ENCODE measurements around the gene ADAMTS17. TPM values are rescaled to one million over a fixed set of nuclear protein-coding genes. Genes with fewer than 3 reads are reported as not detected.

The ADAMTS17 gene
- total RNA-seq, 4 donors from 2014 or later, result 6.0 to 17.6 (median 8.2) TPM

DNA sequence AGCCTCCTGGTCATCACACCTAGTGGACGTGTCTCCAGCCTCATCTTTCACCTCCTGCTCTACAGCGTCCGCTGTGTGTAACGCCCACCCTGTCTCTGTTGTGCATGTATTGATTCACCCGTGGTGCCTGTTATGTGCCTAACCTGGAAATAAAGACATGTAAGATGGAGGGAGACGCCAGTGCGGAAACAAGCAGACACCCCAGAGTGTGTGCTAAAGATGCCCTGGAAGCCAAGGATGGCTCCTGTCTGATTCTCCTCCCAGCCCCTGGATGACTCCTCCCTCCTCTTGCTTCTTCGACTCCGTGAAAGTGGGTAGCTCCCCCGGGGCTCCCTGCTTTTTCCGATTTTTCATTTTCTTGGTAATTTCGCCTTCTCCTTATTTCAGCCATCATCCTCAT, 241.8 kb downstream of the ADAMTS17 start:
- TF ChIP-seq POLR2A (IDR thresholded peaks at IDR 0.05), result no peak
- no peak for DNase-seq
- no peaks in the 10 kb centered on the region for H3K4me1 ChIP-seq
- H3K4me3 ChIP-seq, result no peak overlapping the region
- H3K9me3 ChIP-seq, result no peaks in the 10 kb centered on the region
- in situ Hi-C loops (cut with MboI; ENCODE audit: low pct_ligation_motif_present in 1 of 4, low pct_unique_long_range_greater_than_20kb in 1 of 4, low sequenced_read_pairs in 3 of 4) (no loop called here), intact Hi-C loops (cut with DNase I; ENCODE audit: low total_unique reads) (no loop called here)
- no peak overlapping the region for H3K27ac ChIP-seq
- no peaks in the 10 kb centered on the region for H3K27me3 ChIP-seq
- 56 to 92% methylated on average over 3 to 12 of the region's 12 CpGs for WGBS, 2 donors (ENCODE audit: low coverage in 1 of 2)
- no peaks in the 10 kb centered on the region for H3K36me3 ChIP-seq

DNA sequence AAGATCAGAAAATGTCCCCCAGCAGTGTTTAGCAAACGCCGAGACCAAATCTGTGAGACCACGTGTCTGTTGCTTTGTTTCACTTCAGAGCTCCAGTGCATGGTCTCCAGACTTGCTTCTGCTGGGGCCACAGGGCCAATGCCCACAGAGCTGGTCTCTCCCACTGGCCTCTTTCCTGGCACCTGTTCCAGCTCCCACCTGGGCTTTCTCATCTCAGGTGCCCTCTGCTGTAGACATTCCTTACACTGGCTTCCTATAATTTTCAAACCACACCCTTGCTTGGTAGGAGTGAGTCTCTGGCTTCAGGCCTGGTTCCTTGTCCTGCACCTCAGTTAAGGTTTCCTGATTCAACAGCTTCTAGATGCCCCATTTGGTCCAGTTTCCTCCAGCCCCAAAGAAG, 243.1 kb downstream of the ADAMTS17 start:
- Histone ChIP-seq H3K4me1 (no peaks in the 10 kb centered on the region), H3K27me3 (no peaks in the 10 kb centered on the region), H3K36me3 (no peaks in the 10 kb centered on the region), H3K9me3 (no peaks in the 10 kb centered on the region), H3K27ac (no peak overlapping the region), H3K4me3 (no peak overlapping the region)
- TF ChIP-seq, protein P1, sequence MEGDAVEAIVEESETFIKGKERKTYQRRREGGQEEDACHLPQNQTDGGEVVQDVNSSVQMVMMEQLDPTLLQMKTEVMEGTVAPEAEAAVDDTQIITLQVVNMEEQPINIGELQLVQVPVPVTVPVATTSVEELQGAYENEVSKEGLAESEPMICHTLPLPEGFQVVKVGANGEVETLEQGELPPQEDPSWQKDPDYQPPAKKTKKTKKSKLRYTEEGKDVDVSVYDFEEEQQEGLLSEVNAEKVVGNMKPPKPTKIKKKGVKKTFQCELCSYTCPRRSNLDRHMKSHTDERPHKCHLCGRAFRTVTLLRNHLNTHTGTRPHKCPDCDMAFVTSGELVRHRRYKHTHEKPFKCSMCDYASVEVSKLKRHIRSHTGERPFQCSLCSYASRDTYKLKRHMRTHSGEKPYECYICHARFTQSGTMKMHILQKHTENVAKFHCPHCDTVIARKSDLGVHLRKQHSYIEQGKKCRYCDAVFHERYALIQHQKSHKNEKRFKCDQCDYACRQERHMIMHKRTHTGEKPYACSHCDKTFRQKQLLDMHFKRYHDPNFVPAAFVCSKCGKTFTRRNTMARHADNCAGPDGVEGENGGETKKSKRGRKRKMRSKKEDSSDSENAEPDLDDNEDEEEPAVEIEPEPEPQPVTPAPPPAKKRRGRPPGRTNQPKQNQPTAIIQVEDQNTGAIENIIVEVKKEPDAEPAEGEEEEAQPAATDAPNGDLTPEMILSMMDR (IDR thresholded peaks at IDR 0.05), result no peak
- no peak for TF ChIP-seq EP300 (IDR thresholded peaks at IDR 0.05; ENCODE audit: low read depth)
- no peak for TF ChIP-seq POLR2A (IDR thresholded peaks at IDR 0.05)
- no peak for TF ChIP-seq POLR2AphosphoS5 (IDR thresholded peaks at IDR 0.05)
- no peak for DNase-seq
- WGBS, 2 donors (ENCODE audit: low coverage in 1 of 2), result 83 to 95% methylated on average over 3 of the region's 3 CpGs
- in situ Hi-C loops (cut with MboI; ENCODE audit: low pct_ligation_motif_present in 1 of 4, low pct_unique_long_range_greater_than_20kb in 1 of 4, low sequenced_read_pairs in 3 of 4), result no loop called here
- intact Hi-C loops (cut with DNase I; ENCODE audit: low total_unique reads), result no loop called here

DNA sequence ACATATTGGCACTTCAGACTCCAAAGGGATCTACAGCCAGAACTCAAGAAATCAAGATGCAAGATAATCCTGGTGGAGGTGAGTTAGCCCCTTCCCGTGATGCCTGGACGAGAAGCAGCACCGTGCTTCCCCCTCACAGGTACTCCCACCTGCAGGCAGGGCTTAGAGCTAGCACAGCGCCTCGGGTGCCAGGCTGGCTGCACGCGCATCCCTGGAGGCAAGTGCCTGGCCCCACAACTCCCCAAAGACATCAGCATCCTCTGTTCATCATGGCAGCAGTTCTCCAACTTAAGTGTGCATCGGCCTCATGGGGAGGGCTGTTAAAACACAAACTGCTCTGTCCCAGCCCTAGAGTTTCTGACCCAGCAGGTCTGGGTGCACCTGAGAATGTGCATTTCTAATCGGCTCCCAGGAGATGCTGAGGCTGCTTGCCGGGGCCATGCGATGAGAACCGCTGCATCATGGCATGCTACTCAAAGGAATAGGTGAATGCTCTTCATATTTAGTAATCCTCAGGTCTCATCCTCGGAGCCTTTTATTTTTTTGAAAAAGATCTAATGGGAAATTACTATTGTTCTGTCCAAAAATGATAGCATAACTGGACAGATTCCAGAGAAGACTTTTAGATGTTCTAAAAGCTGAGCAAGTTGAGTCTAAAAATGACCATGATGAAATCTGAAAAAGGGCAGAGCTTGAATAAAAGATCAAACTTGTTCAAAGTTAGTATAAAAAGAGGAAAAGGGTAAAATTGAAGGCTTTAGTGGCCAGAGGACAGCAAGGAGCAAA, 244.2 kb downstream of the ADAMTS17 start:
- H3K4me3 ChIP-seq, result no peak overlapping the region
- intact Hi-C loops (cut with DNase I; ENCODE audit: low total_unique reads) (no loop called here), in situ Hi-C loops (cut with MboI; ENCODE audit: low pct_ligation_motif_present in 1 of 4, low pct_unique_long_range_greater_than_20kb in 1 of 4, low sequenced_read_pairs in 3 of 4) (no loop called here)
- TF ChIP-seq POLR2A (IDR thresholded peaks at IDR 0.05) (no peak), POLR2AphosphoS5 (IDR thresholded peaks at IDR 0.05) (no peak), EP300 (IDR thresholded peaks at IDR 0.05; ENCODE audit: low read depth) (no peak)
- TF ChIP-seq, protein P1 (IDR thresholded peaks at IDR 0.05), result no peak
- no peaks in the 10 kb centered on the region for H3K4me1 ChIP-seq
- 82 to 88% methylated on average over 7 to 13 of the region's 13 CpGs for WGBS, 2 donors (ENCODE audit: low coverage in 1 of 2)
- no peak overlapping the region for H3K27ac ChIP-seq
- no peaks in the 10 kb centered on the region for H3K27me3 ChIP-seq
- H3K9me3 ChIP-seq, result no peaks in the 10 kb centered on the region
- no peaks in the 10 kb centered on the region for H3K36me3 ChIP-seq
- no peak for DNase-seq

DNA sequence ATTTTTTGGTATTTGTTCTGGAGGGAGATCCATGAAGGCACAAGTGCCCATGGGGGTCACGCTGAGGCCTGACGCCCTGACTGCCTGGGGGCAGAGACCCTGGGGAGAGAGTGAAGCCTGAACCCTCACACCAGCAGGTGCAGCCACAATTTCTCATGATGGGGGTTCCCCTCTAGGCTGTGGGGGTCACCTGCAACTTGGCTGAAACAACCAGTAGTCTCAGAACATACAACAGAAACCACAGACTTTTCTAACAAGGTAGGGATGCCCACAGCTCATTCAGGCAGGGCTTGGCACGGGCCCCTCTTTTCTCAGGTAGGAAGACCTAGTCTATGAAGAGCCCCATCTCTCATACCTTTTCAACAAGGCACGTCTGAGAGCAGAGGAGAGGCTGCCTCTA, 245.1 kb downstream of the ADAMTS17 start:
- TF ChIP-seq EP300 (IDR thresholded peaks at IDR 0.05; ENCODE audit: low read depth), result no peak
- TF ChIP-seq, protein P1 (IDR thresholded peaks at IDR 0.05), result no peak
- no peak for TF ChIP-seq POLR2AphosphoS5 (IDR thresholded peaks at IDR 0.05)
- no peak for TF ChIP-seq POLR2A (IDR thresholded peaks at IDR 0.05)

DNA sequence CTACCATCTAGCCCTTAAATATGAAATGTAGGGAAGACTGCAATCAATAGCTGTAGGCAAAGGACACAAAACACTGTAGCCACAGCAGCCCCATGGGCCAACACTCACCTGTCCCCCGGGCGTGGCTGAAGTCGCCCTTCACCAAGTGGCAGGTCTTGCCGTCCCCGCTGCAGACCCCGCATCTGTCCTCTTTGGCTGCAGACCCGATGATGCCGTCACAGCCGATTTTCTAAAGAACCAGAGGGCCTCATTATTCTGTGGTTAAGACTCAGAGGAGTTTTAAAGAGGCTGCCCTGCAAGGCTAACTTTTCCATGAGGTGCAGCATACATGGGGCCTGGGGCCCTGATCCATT, 245.6 kb downstream of the ADAMTS17 start:
- Histone ChIP-seq H3K27me3 (no peaks in the 10 kb centered on the region), H3K9me3 (no peaks in the 10 kb centered on the region), H3K27ac (no peak overlapping the region), H3K4me1 (no peaks in the 10 kb centered on the region), H3K36me3 (no peaks in the 10 kb centered on the region), H3K4me3 (no peak overlapping the region)
- intact Hi-C loops (cut with DNase I; ENCODE audit: low total_unique reads) (no loop called here), in situ Hi-C loops (cut with MboI; ENCODE audit: low pct_ligation_motif_present in 1 of 4, low pct_unique_long_range_greater_than_20kb in 1 of 4, low sequenced_read_pairs in 3 of 4) (no loop called here)
- DNase-seq, result no peak
- whole genome bisulfite sequencing, 2 donors (ENCODE audit: low coverage in 1 of 2), result 86 to 96% methylated on average over 5 to 9 of the region's 9 CpGs
- no peak for TF ChIP-seq EP300 (IDR thresholded peaks at IDR 0.05; ENCODE audit: low read depth)
- no peak for TF ChIP-seq POLR2AphosphoS5 (IDR thresholded peaks at IDR 0.05)
- TF ChIP-seq, protein P1 (IDR thresholded peaks at IDR 0.05), result no peak
- no peak for TF ChIP-seq POLR2A (IDR thresholded peaks at IDR 0.05)

More for the DNA sequence above, 245.1 kb downstream of the ADAMTS17 start:
- no peaks in the 10 kb centered on the region for H3K36me3 ChIP-seq
- 80% methylated on average over 4 of the region's 4 CpGs; no CpG with 5 or more reads in 1 of the 2 donors for WGBS, 2 donors (ENCODE audit: low coverage in 1 of 2)
- no peak for DNase-seq
- no peak overlapping the region for H3K4me3 ChIP-seq
- in situ Hi-C loops (cut with MboI; ENCODE audit: low pct_ligation_motif_present in 1 of 4, low pct_unique_long_range_greater_than_20kb in 1 of 4, low sequenced_read_pairs in 3 of 4) (no loop called here), intact Hi-C loops (cut with DNase I; ENCODE audit: low total_unique reads) (no loop called here)
- no peak overlapping the region for H3K27ac ChIP-seq
- H3K9me3 ChIP-seq, result no peaks in the 10 kb centered on the region
- H3K27me3 ChIP-seq, result no peaks in the 10 kb centered on the region
- no peaks in the 10 kb centered on the region for H3K4me1 ChIP-seq
